SH-SY5Y (cell line): Measurements from ENCODE around the gene CLEC4C.
"Not testable (repeated sequence)": the region's sequence is repeated elsewhere in the genome, so short reads cannot be mapped to it uniquely, and the experiment has no call there.

Experiments
- GATA2 ChIP-seq: IDR thresholded peaks from 2 replicates; pipeline ENCODE4 v1.6.1; 2011; ENCODE audit warnings: mild to moderate bottlenecking, low read depth, low read length
- GATA3 ChIP-seq: IDR thresholded peaks from 2 replicates; pipeline ENCODE4 v1.6.1; 2011; ENCODE audit warnings: low read depth, mild to moderate bottlenecking, low read length, moderate library complexity

Gene CLEC4C, protein sequence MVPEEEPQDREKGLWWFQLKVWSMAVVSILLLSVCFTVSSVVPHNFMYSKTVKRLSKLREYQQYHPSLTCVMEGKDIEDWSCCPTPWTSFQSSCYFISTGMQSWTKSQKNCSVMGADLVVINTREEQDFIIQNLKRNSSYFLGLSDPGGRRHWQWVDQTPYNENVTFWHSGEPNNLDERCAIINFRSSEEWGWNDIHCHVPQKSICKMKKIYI

DNA sequence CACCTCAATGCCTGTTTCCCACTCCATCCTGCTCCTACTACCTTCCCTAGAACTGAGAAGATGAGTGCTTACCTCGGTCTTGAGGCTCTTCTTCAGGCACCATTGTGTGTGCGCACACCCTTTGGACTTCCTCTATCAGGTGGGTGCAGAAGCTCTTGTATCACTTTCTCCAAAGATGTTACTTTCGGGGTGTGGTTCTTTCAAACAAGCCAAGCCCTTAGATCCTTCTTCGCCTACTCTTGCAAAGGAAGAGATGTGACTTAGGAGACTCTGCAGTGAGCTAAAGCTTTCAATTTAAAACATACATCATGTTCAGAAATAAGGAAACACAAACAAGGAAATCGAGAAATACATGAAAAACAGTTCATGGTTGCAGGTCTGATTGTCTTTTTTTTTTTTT, at the start of gene CLEC4C:
TSS of gene CLEC4C (minus strand) at position 130 of the 400 bp plus-strand sequence. CDS start at position 103, 27 bp downstream.
- TF ChIP-seq GATA3 (no peak), GATA2 (no peak)

DNA sequence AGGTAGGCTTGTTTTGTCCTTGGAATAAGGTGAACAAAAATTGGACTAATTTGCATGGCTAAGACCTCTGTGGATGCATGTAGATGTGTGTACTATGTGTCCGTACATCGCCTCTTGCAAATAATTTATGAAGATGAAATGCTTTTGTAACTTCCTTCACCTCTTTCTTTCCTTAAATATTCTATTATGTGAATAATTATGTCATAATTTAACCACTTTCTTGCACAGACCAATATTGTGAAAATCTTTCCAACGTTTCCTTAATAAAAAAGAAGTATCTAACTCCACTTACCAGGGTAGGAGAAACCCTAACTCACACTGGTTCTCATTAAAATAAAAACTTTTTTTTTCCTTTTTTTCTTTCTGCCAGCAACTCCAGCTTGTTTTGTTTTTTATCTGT, 46.0 kb upstream of the CLEC4C start:
- TF ChIP-seq GATA3 (no peak), GATA2 (no peak)

- TF ChIP-seq GATA3, GATA2: not testable (repeated sequence)
Observed at GRCh38 chr12:7788884-7789528, 41.8 kb upstream of the CLEC4C start, which contains the start of gene NANOG. TSS of gene NANOG (plus strand) at chr12:7789402. CDS start at chr12:7789615, 213 bp downstream.

GRCh38 chr12:7788294-7788660, 41.1 kb upstream of the CLEC4C start:
- TF ChIP-seq GATA2 (no peak), GATA3 (no peak)

- TF ChIP-seq GATA3 (no peak), GATA2 (no peak)
Observed at GRCh38 chr12:7787574-7788293, 40.6 kb upstream of the CLEC4C start.

DNA sequence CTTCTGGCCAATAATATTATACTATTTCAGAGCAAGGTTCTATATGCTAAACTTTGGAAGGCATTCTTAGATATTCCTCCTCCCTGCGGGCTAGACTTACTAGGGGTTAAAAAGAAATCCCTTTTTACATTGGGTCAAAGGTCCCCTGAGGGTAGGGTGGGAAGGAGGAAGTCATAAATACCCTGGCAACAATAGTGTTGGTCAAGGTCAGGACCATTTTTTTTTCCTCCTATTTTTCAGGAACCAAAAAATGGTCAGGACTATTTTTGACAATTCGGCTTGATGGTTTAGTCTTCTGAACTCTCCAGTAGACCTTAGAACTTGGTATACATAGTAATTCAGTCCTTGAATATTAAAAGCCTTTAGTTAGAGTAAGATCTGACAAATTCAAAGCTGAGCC, 37.5 kb upstream of the CLEC4C start:
- TF ChIP-seq GATA2 (no peak), GATA3 (no peak)

GRCh38 chr12:7782055-7782454, 34.9 kb upstream of the CLEC4C start:
- TF ChIP-seq GATA3, result no peak
- no peak for TF ChIP-seq GATA2

DNA sequence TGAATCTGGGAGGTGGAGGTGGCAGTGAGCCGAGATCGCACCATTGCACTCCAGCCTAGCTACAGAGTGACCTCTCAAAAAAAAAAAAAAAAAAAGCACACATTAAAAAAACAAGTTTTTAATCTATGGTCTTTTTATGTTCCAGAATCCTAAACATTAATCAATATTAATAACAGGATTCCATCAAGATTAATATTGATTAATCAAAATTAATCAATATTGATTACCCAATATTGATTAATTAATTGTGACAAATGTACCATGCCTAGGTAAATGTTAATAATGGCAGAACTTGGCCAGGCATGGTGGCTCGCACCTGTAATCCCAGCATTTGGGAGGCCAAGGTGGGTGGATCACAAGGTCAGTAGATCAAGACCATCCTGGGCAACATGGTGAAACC, 34.1 kb upstream of the CLEC4C start:
- TF ChIP-seq GATA3, result no peak

DNA sequence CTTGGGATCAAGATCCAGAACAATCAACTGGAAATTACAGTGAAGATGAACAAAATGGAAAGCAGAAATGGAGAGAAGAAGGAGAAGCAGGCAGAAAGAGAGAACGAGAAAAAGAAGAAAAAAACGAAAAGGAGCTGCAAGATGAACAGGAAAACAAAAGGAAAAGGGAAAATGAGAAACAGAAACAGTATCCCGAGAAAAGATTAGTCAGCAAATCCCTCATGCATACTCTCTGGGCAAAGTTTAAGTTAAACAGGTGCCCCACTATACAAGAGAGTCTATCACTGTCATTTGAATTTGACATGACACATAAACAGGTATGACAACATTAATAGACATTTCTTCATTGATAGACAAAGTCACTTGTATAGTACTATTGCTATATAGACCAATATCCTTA, 22.8 kb upstream of the CLEC4C start:
- TF ChIP-seq GATA2, result no peak
- TF ChIP-seq GATA3, result no peak

DNA sequence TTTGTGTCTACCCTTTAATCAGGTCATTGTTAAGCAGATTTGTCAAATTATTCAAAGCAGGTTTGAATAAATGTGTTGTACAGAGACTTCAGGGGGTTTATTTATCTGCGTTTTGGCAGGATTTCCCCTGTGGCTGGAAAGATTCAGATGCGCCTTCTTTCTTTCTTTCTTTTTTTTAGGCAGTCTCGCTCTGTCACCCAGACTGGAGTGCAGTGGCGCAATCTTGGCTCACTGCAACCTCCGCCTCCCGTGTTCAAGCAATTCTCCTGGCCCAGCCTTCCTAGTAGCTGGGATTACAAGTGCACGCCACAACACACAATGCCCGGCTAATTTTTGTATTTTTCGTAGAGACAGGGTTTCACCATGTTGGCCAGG, 11.6 kb upstream of the CLEC4C start:
- TF ChIP-seq GATA2 (no peak), GATA3 (no peak)

DNA sequence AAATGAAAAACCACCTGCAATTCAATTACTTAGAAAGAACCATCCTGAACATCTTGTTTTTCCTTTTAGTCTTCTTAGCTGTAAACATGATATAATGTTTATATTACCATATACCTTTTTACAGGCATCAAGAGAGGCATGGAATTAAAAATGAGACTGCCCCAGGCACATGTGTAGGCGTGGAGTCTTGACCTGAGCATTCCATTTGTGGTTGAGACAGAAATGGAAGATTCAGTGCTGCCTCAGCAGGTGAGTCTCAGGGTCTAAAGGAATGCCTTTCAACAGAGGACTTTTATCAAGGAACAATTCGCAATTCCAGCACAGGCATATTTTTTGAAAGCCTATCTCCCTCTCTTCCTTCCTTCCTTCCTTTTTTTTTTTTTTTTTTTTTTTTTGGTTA, 9.8 kb upstream of the CLEC4C start:
- TF ChIP-seq GATA3, result no peak
- no peak for TF ChIP-seq GATA2

GRCh38 chr12:7751394-7751793, 4.2 kb upstream of the CLEC4C start:
- TF ChIP-seq GATA3, result no peak
- no peak for TF ChIP-seq GATA2

GRCh38 chr12:7750350-7750749, 3.2 kb upstream of the CLEC4C start:
- TF ChIP-seq GATA3, result no peak
- TF ChIP-seq GATA2, result no peak

GRCh38 chr12:7749442-7749841, 2.3 kb upstream of the CLEC4C start:
- no peak for TF ChIP-seq GATA2
- TF ChIP-seq GATA3, result no peak

DNA sequence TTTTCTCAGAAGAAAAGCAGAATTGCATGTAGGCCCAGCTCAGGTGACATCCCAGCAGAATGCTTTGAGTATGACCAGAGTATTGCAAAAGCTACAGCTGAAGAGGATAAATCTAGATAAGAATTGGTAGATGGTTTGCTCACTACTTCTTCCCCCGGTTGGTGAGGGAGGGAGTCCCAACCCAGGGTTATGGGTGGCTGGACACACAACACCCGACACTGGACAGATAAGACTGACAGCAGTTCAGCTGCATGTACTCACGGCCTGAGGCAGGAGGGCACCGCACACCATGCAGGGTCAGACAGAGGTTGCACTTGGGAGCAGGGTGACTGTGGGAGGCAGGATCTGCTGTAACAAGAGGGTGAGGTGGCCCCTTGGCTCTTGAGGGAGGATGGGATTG, 1.7 kb upstream of the CLEC4C start:
- no peak for TF ChIP-seq GATA2
- TF ChIP-seq GATA3, result no peak
